ENCODE data around the gene REPS1.

- TF ChIP-seq CTCF (IDR thresholded peaks at IDR 0.05) (no peak), POLR2A (IDR thresholded peaks at IDR 0.05) (no peak)
Measured at GRCh38 chr6:139030228-139030963, 42.3 kb upstream of the REPS1 start.
